ENCODE results near the gene CYTIP.

The CYTIP gene

GRCh38 chr2:157443795-157444640 lies at the start of gene CYTIP:
CYTIP (minus strand) TSS chr2:157444089; CDS start chr2:157444020, 69 bp downstream.
- no peak for FAIRE-seq

GRCh38 chr2:157492189-157492773 lies 48.4 kb upstream of the CYTIP start:
- peak; percentile 63 for FAIRE-seq

GRCh38 chr2:157489983-157490382 lies 46.1 kb upstream of the CYTIP start:
- no peak for FAIRE-seq

GRCh38 chr2:157488877-157489276 lies 45.0 kb upstream of the CYTIP start:
- no peak for FAIRE-seq

GRCh38 chr2:157487747-157488146 lies 43.9 kb upstream of the CYTIP start:
- FAIRE-seq, result no peak

GRCh38 chr2:157487271-157487610 lies 43.4 kb upstream of the CYTIP start:
- no peak for FAIRE-seq

GRCh38 chr2:157486596-157487270 lies 42.8 kb upstream of the CYTIP start:
- no peak for FAIRE-seq

- FAIRE-seq, result no peak
Observed at GRCh38 chr2:157480182-157480961, 36.5 kb upstream of the CYTIP start.

- FAIRE-seq, result no peak
Observed at GRCh38 chr2:157479081-157480027, 35.5 kb upstream of the CYTIP start.

- no peak for FAIRE-seq
Observed at GRCh38 chr2:157477919-157478318, 34.0 kb upstream of the CYTIP start.

GRCh38 chr2:157476953-157477709 lies 33.2 kb upstream of the CYTIP start:
- no peak for FAIRE-seq

- no peak for FAIRE-seq
Observed at GRCh38 chr2:157475722-157476390, 32.0 kb upstream of the CYTIP start.

GRCh38 chr2:157473581-157473980 lies 29.7 kb upstream of the CYTIP start:
- no peak for FAIRE-seq

GRCh38 chr2:157471078-157471477 lies 27.2 kb upstream of the CYTIP start:
- FAIRE-seq, result no peak

GRCh38 chr2:157470321-157470720 lies 26.4 kb upstream of the CYTIP start:
- FAIRE-seq, result no peak

GRCh38 chr2:157469726-157470125 lies 25.8 kb upstream of the CYTIP start:
- FAIRE-seq, result no peak

- no peak for FAIRE-seq
Observed at GRCh38 chr2:157468931-157469708, 25.2 kb upstream of the CYTIP start.

GRCh38 chr2:157466764-157467163 lies 22.9 kb upstream of the CYTIP start:
- no peak for FAIRE-seq

- FAIRE-seq, result no peak
Observed at GRCh38 chr2:157465554-157465953, 21.7 kb upstream of the CYTIP start.

GRCh38 chr2:157463002-157463401 lies 19.1 kb upstream of the CYTIP start:
- FAIRE-seq, result no peak

Measured in G401.6 (cell line).